Measurements from ENCODE around the gene MAN2B2.

Gene MAN2B2

GRCh38 chr4:6546681-6547447 lies 28.1 kb upstream of the MAN2B2 start:
- DNase-seq = peak; percentile 29

GRCh38 chr4:6548201-6548881 lies 26.6 kb upstream of the MAN2B2 start:
- DNase-seq = peak; percentile 17

GRCh38 chr4:6548882-6549230 lies 26.1 kb upstream of the MAN2B2 start:
- DNase-seq = no peak

- peak; percentile 13 for DNase-seq
Observed at GRCh38 chr4:6549445-6549844, 25.5 kb upstream of the MAN2B2 start.

- DNase-seq = no peak
Observed at GRCh38 chr4:6549890-6550620, 24.9 kb upstream of the MAN2B2 start.

- no peak for DNase-seq
Observed at GRCh38 chr4:6550821-6551220, 24.2 kb upstream of the MAN2B2 start.

- DNase-seq = no peak
Observed at GRCh38 chr4:6551660-6552059, 23.3 kb upstream of the MAN2B2 start.

GRCh38 chr4:6555519-6555918 lies 19.5 kb upstream of the MAN2B2 start:
- no peak for DNase-seq

- no peak for DNase-seq
Observed at GRCh38 chr4:6556263-6556662, 18.7 kb upstream of the MAN2B2 start.

GRCh38 chr4:6557185-6557584 lies 17.8 kb upstream of the MAN2B2 start:
- DNase-seq = no peak

GRCh38 chr4:6557856-6558255 lies 17.1 kb upstream of the MAN2B2 start:
- no peak for DNase-seq

GRCh38 chr4:6560416-6561172 lies 14.4 kb upstream of the MAN2B2 start:
- DNase-seq = no peak

GRCh38 chr4:6561173-6561516 lies 13.8 kb upstream of the MAN2B2 start:
- no peak for DNase-seq

GRCh38 chr4:6561706-6562371 lies 13.2 kb upstream of the MAN2B2 start:
- DNase-seq = no peak

- DNase-seq = no peak
Observed at GRCh38 chr4:6562931-6563901, 11.8 kb upstream of the MAN2B2 start.

- no peak for DNase-seq
Observed at GRCh38 chr4:6563935-6564645, 10.9 kb upstream of the MAN2B2 start.

- no peak for DNase-seq
Observed at GRCh38 chr4:6565691-6566390, 9.1 kb upstream of the MAN2B2 start.

- no peak for DNase-seq
Observed at GRCh38 chr4:6566391-6567190, 8.4 kb upstream of the MAN2B2 start.

GRCh38 chr4:6567218-6567617 lies 7.8 kb upstream of the MAN2B2 start:
- DNase-seq = no peak

Measured in NCI-H526 treated with DMSO at 0.1 percent for 48 hours (cell line).